GM23338 (cell line): ENCODE results near the gene NXPH3.

Experiments
- EZH2 ChIP-seq: fragments of 200-600 bp; sonication (generic); IDR thresholded peaks from one replicate; pipeline ENCODE4 v1.8.0; 2017; ENCODE audit warnings: antibody characterized with exemption, mild to moderate bottlenecking, low read depth; ENCODE audit not compliant: unreplicated experiment
- EZH2phosphoT487 ChIP-seq: fragments of 200-600 bp; sonication (generic); IDR thresholded peaks from one replicate; pipeline ENCODE4 v1.8.1; 2018; ENCODE audit warnings: antibody characterized with exemption; ENCODE audit not compliant: unreplicated experiment
- JUNB ChIP-seq: IDR thresholded peaks from one replicate; pipeline ENCODE4 v1.6.1; 2016; ENCODE audit warnings: antibody characterized with exemption; ENCODE audit not compliant: unreplicated experiment
- NANOG ChIP-seq: IDR thresholded peaks from 2 replicates; pipeline ENCODE4 v1.6.1; 2016; ENCODE audit warnings: antibody characterized with exemption, borderline replicate concordance
- POLR2AphosphoS5 ChIP-seq: IDR thresholded peaks from 2 replicates; pipeline ENCODE4 v1.6.1; 2016; ENCODE audit warnings: antibody characterized with exemption, low read depth
- STAT1 ChIP-seq: IDR thresholded peaks from one replicate; pipeline ENCODE4 v1.6.1; 2016; ENCODE audit warnings: antibody characterized with exemption; ENCODE audit not compliant: unreplicated experiment
- TF ChIP-seq, protein P1 (sequence below), 2 experiments: fragments of 200-600 bp in 1 of 2; sonication (generic) in 1 of 2; conservative IDR thresholded peaks; 2 replicates each; pipeline versions ENCODE4 v1.5.1 to v1.6.1; 2016 to 2017; ENCODE audit warnings: antibody characterized with exemption in 2 of 2, low read depth in 2 of 2, mild to moderate bottlenecking in 2 of 2, moderate library complexity in 1 of 2
- TF ChIP-seq, protein P2 (sequence below): IDR thresholded peaks from one replicate; pipeline ENCODE4 v1.6.1; 2018; ENCODE audit warnings: antibody characterized with exemption; ENCODE audit not compliant: unreplicated experiment

DNA sequence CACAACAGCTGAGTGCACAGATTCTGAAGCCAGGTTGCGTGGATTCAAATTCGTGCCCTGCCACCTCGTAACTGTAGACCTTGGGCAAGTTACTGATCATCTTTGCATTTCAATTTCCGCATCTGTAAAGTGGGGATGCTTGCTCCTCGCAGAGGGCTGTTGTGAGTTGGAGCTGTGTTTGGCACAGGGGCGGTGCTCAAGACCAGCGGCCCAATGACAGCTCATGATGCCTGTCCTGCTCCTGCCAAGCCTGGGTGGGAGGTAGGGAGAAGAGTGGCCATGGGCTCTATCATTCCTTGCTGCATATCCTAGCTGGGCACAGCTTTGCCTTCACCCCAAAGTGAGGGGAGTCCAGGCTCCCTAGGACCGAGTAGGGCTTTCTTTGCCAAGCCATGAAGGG, 12.6 kb downstream of the NXPH3 start:
- TF ChIP-seq, protein P1, sequence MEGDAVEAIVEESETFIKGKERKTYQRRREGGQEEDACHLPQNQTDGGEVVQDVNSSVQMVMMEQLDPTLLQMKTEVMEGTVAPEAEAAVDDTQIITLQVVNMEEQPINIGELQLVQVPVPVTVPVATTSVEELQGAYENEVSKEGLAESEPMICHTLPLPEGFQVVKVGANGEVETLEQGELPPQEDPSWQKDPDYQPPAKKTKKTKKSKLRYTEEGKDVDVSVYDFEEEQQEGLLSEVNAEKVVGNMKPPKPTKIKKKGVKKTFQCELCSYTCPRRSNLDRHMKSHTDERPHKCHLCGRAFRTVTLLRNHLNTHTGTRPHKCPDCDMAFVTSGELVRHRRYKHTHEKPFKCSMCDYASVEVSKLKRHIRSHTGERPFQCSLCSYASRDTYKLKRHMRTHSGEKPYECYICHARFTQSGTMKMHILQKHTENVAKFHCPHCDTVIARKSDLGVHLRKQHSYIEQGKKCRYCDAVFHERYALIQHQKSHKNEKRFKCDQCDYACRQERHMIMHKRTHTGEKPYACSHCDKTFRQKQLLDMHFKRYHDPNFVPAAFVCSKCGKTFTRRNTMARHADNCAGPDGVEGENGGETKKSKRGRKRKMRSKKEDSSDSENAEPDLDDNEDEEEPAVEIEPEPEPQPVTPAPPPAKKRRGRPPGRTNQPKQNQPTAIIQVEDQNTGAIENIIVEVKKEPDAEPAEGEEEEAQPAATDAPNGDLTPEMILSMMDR (conservative IDR thresholded peaks at IDR 0.05; ENCODE audit: low read depth in 2 of 2), result no peak
- TF ChIP-seq JUNB, result no peak
- TF ChIP-seq EZH2, result no peak
- TF ChIP-seq, protein P2, sequence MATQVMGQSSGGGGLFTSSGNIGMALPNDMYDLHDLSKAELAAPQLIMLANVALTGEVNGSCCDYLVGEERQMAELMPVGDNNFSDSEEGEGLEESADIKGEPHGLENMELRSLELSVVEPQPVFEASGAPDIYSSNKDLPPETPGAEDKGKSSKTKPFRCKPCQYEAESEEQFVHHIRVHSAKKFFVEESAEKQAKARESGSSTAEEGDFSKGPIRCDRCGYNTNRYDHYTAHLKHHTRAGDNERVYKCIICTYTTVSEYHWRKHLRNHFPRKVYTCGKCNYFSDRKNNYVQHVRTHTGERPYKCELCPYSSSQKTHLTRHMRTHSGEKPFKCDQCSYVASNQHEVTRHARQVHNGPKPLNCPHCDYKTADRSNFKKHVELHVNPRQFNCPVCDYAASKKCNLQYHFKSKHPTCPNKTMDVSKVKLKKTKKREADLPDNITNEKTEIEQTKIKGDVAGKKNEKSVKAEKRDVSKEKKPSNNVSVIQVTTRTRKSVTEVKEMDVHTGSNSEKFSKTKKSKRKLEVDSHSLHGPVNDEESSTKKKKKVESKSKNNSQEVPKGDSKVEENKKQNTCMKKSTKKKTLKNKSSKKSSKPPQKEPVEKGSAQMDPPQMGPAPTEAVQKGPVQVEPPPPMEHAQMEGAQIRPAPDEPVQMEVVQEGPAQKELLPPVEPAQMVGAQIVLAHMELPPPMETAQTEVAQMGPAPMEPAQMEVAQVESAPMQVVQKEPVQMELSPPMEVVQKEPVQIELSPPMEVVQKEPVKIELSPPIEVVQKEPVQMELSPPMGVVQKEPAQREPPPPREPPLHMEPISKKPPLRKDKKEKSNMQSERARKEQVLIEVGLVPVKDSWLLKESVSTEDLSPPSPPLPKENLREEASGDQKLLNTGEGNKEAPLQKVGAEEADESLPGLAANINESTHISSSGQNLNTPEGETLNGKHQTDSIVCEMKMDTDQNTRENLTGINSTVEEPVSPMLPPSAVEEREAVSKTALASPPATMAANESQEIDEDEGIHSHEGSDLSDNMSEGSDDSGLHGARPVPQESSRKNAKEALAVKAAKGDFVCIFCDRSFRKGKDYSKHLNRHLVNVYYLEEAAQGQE, result no peak
- TF ChIP-seq STAT1, result no peak
- no peak for TF ChIP-seq POLR2AphosphoS5
- TF ChIP-seq NANOG, result no peak
- TF ChIP-seq EZH2phosphoT487, result no peak
